Stomach (tissue), 9 donors: ENCODE results near the gene NAGS. TPM values are rescaled to one million over a fixed set of nuclear protein-coding genes. Genes with fewer than 3 reads are reported as not detected.
A peak's percentile ranks its signal among the peaks of the same experiment; 100 is the strongest.

Experiments
- DNase-seq, 2 donors: peaks; one replicate each; pipeline versions ENCODE4 v3.0.0 to v3.0.0-alpha.2; 2013 to 2019
- H3K27ac ChIP-seq, 5 donors: fragments of 200-600 bp in 4 of 5; sonication (generic) in 4 of 5; one replicate each; pipeline ENCODE4 v1.5.1; 2013 to 2019; ENCODE audit warnings: mild to moderate bottlenecking in 1 of 5, moderate library complexity in 1 of 5
- H3K27me3 ChIP-seq, 3 donors: fragments of 200-600 bp; sonication (generic); one replicate each; pipeline ENCODE4 v1.5.1; 2017 to 2019; ENCODE audit warnings: mixed run types in 1 of 3
- H3K36me3 ChIP-seq, 4 donors: fragments of 200-600 bp; sonication (generic); 1 replicate in 3 of 4; 2 replicates in 1 of 4; pipeline ENCODE4 v1.5.1; 2016 to 2019
- H3K4me1 ChIP-seq, 4 donors: fragments of 200-600 bp; sonication (generic); one replicate each; pipeline ENCODE4 v1.5.1; 2016 to 2019
- H3K4me3 ChIP-seq, 4 donors: fragments of 200-600 bp; sonication (generic) in 3 of 4; one replicate each; pipeline ENCODE4 v1.5.1; 2016 to 2019; ENCODE audit warnings: mild to moderate bottlenecking in 1 of 4
- H3K9me3 ChIP-seq, 4 donors: fragments of 200-600 bp; sonication (generic); one replicate each; pipeline ENCODE4 v1.5.1; 2016 to 2019
- EP300 ChIP-seq: sonication (generic); formaldehyde crosslinking; IDR thresholded peaks from one replicate; pipeline ENCODE4 v1.6.1; 2017; ENCODE audit warnings: antibody characterized with exemption
- POLR2A ChIP-seq, 4 donors: fragments of 450-650 bp; IDR thresholded peaks; one replicate each; pipeline ENCODE4 v1.6.1; 2016; ENCODE audit warnings: antibody characterized with exemption in 4 of 4, control low read depth in 2 of 4, mild to moderate bottlenecking in 1 of 4, moderate library complexity in 1 of 4
- POLR2AphosphoS5 ChIP-seq, 3 donors: sonication (generic); formaldehyde crosslinking; IDR thresholded peaks; one replicate each; pipeline ENCODE4 v1.6.1; 2016; ENCODE audit warnings: antibody characterized with exemption in 3 of 3
- WGBS, 5 donors: extraction: QIAGEN DNeasy Blood & Tissue Kit in 3 of 5; methylation state at CpG; one replicate each; pipeline versions ENCODE4 v1.1.5 to v1.1.7; 2013 to 2018; 5-methylcytosine and 5-hydroxymethylcytosine counted together
- intact Hi-C: fragments of 100-400 bp; cut with DNase I; formaldehyde crosslinking; loops from one replicate; pipeline ENCODE4 v1.15.1; 2023; ENCODE audit warnings: low total_unique reads
- polyA plus RNA-seq, 3 donors: library from polyadenylated mRNA; stranded (reverse); fragments of 200-250 nt; gene quantifications; one replicate each; pipeline ENCODE4 v1.2.3, GENCODE V29; 2013
- total RNA-seq, 5 donors: library from RNA; depleted of rRNA; stranded (reverse); fragments of >200 nt; gene quantifications; one replicate each; pipeline versions ENCODE4 v1.1.0 to v1.2.3, GENCODE V29; 2014 to 2016
- TF ChIP-seq, protein P1 (sequence below), 7 experiments: fragments of 450-650 bp in 4 of 7; fragments of 200-600 bp in 3 of 7; sonication (generic) in 3 of 7; IDR thresholded peaks; one replicate each; pipeline ENCODE4 v1.5.1; 2016 to 2019; ENCODE audit warnings: antibody characterized with exemption in 7 of 7, control low read depth in 2 of 7, mild to moderate bottlenecking in 1 of 7
- donor health status: healthy with polysubstance abuse.
- donor health status: Bipolar disorder and iron deficiency.
- donor health status: healthy.

Gene NAGS
- total and polyA plus RNA-seq, 8 donors: 0.29 to 1.5 (median 0.93) TPM; not detected in 2

GRCh38 chr17:43961954-43962353, 42.5 kb upstream of the NAGS start:
- H3K27ac ChIP-seq: no peak overlapping the region
- no peaks in the 10 kb centered on the region for H3K9me3 ChIP-seq
- no peaks in the 10 kb centered on the region for H3K4me1 ChIP-seq
- H3K36me3 ChIP-seq: no peaks in the 10 kb centered on the region
- TF ChIP-seq POLR2A (IDR thresholded peaks at IDR 0.05): no peak
- no peak for TF ChIP-seq EP300
- no peak for TF ChIP-seq POLR2AphosphoS5 (IDR thresholded peaks at IDR 0.05)
- TF ChIP-seq, protein P1, sequence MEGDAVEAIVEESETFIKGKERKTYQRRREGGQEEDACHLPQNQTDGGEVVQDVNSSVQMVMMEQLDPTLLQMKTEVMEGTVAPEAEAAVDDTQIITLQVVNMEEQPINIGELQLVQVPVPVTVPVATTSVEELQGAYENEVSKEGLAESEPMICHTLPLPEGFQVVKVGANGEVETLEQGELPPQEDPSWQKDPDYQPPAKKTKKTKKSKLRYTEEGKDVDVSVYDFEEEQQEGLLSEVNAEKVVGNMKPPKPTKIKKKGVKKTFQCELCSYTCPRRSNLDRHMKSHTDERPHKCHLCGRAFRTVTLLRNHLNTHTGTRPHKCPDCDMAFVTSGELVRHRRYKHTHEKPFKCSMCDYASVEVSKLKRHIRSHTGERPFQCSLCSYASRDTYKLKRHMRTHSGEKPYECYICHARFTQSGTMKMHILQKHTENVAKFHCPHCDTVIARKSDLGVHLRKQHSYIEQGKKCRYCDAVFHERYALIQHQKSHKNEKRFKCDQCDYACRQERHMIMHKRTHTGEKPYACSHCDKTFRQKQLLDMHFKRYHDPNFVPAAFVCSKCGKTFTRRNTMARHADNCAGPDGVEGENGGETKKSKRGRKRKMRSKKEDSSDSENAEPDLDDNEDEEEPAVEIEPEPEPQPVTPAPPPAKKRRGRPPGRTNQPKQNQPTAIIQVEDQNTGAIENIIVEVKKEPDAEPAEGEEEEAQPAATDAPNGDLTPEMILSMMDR (IDR thresholded peaks at IDR 0.05): no peak
- WGBS, 5 donors: 82 to 90% (median 87%) methylated on average over 2 of the region's 2 CpGs
- intact Hi-C loops: no loop called here
- no peak overlapping the region for H3K4me3 ChIP-seq
- H3K27me3 ChIP-seq: peaks cover 0 to 39% (median 5%) of the 10 kb centered on the region in 3 donors
- no peak for DNase-seq

DNA sequence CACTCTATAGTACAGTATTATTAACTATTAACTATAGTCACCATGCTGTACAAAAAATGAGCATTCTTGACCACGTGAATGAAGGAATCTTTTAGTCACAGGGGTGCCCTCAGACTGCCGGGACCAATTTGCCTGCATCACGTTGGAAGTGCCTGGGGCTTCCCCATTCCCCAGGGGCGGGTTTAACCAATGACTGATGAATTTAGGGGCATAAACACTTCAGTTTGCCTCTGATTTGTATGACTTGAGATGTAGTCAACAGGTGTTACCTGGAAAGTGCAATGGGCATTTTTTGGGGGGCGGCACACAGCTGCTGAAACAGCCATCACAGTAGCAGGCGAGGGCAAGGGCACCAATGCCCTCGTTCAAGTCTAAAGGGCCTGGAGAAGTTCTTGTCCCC, 41.9 kb upstream of the NAGS start:
- H3K27ac ChIP-seq: no peak overlapping the region
- DNase-seq: no peak
- H3K36me3 ChIP-seq: no peaks in the 10 kb centered on the region
- TF ChIP-seq POLR2A (IDR thresholded peaks at IDR 0.05) (no peak), POLR2AphosphoS5 (IDR thresholded peaks at IDR 0.05) (no peak), EP300 (no peak)
- TF ChIP-seq, protein P1 (IDR thresholded peaks at IDR 0.05): no peak
- H3K4me1 ChIP-seq: no peaks in the 10 kb centered on the region
- H3K4me3 ChIP-seq: no peak overlapping the region
- H3K27me3 ChIP-seq: peaks cover 0 to 36% (median 5%) of the 10 kb centered on the region in 3 donors
- H3K9me3 ChIP-seq: no peaks in the 10 kb centered on the region
- intact Hi-C loops: no loop called here
- 51 to 74% (median 69%) methylated on average over 7 of the region's 7 CpGs for WGBS, 5 donors

DNA sequence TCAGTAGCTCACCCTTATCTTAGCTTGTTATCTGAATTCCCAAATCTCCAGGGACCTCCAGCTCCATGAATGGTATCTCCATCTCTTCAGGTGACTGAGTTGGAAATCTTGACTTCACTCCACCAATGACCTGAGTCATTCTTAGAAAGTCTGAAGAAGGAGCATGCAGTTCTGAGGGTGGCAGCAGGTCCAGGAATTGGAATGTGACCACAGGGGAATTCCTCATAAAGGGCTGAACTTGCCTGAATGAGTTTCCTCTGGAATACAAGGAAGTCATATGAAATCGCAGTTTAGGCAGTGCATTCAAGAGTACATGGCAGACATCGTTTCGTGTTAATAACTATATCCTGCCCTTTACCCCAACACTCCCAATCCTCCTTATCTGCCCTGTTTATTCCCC, 38.1 kb upstream of the NAGS start:
- Histone ChIP-seq H3K27ac (no peak overlapping the region), H3K27me3 (peaks cover 0 to 15% (median 5%) of the 10 kb centered on the region in 3 donors), H3K9me3 (no peaks in the 10 kb centered on the region), H3K4me1 (no peaks in the 10 kb centered on the region), H3K4me3 (no peak overlapping the region), H3K36me3 (no peaks in the 10 kb centered on the region)
- TF ChIP-seq POLR2AphosphoS5 (IDR thresholded peaks at IDR 0.05) (no peak), EP300 (no peak), POLR2A (IDR thresholded peaks at IDR 0.05) (no peak)
- TF ChIP-seq, protein P1 (IDR thresholded peaks at IDR 0.05): no peak
- WGBS, 5 donors: 33 to 58% (median 53%) methylated on average over 3 of the region's 3 CpGs
- DNase-seq: no peak
- intact Hi-C loops: no loop called here

GRCh38 chr17:43967251-43967875, 37.1 kb upstream of the NAGS start:
- no peak for TF ChIP-seq POLR2AphosphoS5 (IDR thresholded peaks at IDR 0.05)
- no peak for TF ChIP-seq EP300
- TF ChIP-seq, protein P1 (IDR thresholded peaks at IDR 0.05): no peak
- no peak for TF ChIP-seq POLR2A (IDR thresholded peaks at IDR 0.05)
- Histone ChIP-seq H3K4me1 (no peaks in the 10 kb centered on the region), H3K4me3 (peak overlapping the region in 2 of 4 donors; percentile 6 to 9), H3K9me3 (no peaks in the 10 kb centered on the region), H3K36me3 (no peaks in the 10 kb centered on the region), H3K27me3 (peaks cover 0 to 7% (median 0%) of the 10 kb centered on the region in 3 donors), H3K27ac (no peak overlapping the region)
- intact Hi-C loops: no loop called here
- 54 to 67% (median 58%) methylated on average over 9 of the region's 9 CpGs for WGBS, 5 donors
- no peak for DNase-seq
